ENCODE measurements around the gene CEP85.

CEP85 gene

DNA sequence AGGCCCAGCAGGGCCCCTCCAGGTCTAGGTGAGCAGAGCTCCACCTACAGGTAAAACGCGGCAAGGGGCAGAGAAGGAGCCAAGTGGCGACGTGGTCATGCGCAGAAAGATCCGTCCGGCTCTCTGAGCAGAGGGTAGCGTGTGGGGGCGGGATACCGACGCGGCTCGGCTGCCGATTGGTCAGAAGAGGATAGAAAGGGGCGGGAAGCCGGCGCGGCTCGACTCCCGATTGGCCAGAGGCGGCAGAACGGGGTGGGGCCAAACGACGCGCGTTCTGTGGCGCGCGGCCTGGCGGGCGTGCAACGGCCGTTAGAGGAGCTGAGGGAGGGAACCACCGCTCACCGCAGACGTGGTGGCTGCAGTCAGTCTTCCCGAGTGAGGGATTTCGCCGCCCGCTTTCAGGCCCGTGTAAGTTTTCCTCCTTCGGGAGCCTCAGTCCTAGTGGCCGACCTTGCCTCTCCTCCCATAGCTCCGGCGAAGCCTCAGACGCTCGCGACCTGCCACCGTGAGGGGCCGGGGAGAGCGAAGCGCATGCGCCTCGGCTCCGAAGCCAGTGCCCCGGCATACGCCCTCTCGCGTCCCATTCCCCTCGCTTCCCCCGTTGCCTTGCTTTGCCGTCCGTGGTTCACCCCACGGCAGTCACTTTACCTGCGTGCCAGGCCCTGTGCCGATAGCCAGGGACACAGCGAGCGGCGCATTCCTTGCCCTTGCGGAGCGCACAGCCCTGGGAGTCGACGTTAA lies at the start of gene CEP85:
Gene CEP85, plus strand, starts transcription at position 298 of the 741 bp plus-strand sequence. CDS start 5,584 bp downstream, outside the sequence.
- peak; percentile 78 for DNase-seq

GRCh38 chr1:26184883-26185282 lies 49.1 kb upstream of the CEP85 start:
- DNase-seq, result no peak

DNA sequence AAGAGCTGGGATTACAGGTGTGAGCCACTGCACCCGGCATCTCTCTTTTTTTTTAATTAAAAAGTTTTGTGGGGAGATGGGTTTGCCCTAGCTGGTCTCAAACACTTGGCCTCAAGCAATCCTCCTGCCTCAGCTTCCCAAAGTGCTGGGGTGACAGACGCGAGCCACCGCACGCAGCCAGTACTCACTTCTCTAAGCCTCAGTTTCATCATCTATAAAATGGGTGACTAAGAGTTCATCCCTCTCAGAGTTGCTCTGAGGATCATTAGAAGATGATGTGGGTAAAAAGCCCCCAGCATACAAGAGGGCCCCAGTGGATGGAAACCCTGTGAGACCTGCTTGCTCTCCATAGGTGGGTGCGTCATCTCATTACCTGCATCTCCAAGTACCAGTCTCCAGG lies 46.1 kb upstream of the CEP85 start:
- DNase-seq, result no peak

DNA sequence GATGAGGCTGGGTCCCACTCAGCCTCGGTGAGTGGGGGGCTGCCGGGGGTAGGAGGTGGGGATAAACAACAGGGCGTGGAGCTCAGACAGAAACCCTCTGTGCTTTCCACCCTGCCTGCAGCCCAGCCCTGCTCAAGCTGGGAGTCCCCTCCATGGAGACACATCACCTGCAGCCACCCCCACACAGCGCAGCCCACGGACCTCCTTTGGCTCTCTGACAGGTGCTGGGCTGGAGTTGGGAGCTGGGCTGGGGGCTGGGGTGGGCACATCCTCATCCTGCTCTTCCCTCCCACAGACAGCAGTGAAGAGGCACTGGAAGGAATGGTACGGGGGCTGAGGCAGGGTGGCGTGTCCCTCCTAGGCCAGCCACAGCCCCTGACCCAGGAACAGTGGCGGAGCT lies 45.5 kb upstream of the CEP85 start:
- DNase-seq, result no peak

DNA sequence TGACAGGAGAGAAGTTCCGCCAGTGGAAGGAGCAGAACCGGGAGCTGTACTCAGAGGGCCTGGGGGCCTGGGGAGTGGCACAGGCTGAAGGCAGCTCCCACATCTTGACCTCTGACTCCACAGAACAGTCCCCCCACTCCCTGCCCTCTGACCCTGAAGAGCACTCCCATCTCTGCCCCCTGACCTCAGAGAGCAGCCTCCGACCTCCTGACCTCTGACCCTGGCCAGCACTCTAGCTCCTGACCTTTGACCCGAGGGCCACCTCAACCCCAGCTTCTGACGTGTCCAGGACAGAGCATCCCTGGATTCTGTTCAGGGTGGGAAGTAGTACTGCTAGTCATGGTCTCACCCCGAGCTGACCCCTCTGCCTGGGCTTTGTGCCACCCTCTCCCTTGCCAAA lies 44.7 kb upstream of the CEP85 start:
- no peak for DNase-seq

DNA sequence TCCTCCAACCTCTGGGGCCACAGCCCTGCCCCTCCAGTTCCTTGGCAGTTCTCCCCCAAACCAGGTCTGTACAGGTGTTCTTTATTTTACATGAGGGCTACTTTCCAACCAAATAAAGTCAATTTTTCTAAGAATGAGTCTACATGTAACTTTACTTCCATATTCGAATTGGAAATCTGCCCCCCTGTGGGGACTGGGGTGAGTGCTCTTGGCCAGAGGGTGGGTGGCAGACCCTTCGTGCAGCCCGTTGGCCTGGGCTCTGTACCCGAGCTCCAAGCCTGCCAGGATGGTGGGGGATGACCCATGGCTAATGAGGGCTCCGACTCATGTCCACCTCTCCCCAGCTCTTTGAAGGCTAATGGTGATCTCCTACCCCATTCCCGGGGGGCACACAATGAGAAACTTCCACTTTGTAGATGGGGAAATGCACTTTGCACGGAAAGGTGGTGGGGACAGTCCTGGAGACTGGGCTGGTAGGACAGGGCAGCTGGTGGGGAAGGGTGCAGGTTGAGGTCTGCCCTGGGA lies 44.2 kb upstream of the CEP85 start:
- no peak for DNase-seq

DNA sequence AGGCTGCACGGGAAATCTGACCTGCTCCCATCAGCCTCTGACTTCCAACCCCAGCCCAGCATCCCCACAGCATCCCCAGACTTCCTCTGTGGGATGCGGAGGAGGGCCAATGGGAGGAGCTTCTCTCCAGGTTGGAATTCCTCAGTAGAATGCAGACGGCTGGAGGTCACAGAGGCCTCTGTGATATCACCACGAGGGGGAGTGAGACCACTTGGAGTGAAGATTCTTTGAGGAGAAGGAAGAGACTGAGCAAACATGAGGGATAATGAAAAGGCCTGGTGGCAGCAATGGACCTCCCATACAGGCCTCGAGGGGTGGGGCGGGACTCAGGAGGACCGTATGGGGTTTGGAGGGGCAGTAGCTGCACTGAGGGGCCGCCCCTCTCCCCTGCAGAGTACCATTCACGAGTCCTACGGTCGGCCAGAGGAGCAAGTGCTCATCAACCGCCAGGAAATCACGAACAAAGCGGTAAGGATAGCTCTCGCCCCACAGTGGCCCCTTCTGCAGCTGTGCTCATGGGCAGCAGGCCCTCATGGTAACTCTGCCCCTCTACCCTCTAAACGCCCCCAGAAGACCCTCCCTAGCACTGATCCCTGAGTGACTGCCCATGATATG lies 43.5 kb upstream of the CEP85 start, which contains the start of gene CATSPER4:
Gene CATSPER4, plus strand, starts transcription at position 230 of the 615 bp plus-strand sequence. Its CDS starts 26 bp downstream, at position 256.
- DNase-seq, result no peak

DNA sequence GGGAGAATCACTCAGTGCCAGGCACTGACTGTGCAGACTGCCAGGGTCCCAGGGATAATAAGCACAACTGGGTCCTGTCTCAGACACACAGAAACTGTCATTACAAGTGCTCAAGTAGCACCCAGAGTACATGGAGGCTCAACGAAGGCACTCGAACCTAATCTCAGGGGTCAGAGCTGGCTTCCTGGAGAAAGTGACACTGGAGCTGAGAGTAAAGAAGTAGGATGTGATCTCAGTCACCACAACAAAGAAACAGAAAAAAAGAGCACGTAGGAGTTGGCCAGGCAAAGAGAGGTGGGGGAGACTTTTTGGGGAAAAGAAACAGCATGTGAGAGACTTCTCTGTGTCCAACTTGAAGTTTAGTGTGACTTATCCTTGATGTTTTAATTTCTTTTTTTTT lies 42.3 kb upstream of the CEP85 start:
- DNase-seq, result no peak

- DNase-seq, result no peak
Measured at GRCh38 chr1:26195805-26196204, 38.2 kb upstream of the CEP85 start.

DNA sequence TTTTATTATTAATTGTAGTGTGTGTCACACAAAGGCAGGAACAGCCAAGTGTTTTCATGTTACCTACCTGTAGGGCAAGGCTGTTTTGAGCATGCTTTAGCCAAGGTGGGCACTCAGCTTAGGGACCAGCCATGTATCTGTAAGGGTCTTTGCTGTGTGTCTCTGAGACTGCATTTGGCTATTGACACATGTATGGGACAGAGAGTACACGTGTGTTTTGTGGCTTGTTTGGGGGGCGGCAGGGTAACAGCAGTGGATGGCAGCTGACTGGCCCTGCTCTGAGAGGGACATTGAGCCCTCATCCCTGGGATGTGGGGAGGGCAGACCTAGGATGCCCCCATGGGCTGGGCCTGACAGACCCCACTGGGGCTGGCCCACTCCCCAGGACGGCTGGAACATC lies 36.7 kb upstream of the CEP85 start:
- no peak for DNase-seq

GRCh38 chr1:26197813-26198212 lies 36.2 kb upstream of the CEP85 start:
- DNase-seq, result no peak

- no peak for DNase-seq
Measured at GRCh38 chr1:26200413-26200812, 33.6 kb upstream of the CEP85 start.

DNA sequence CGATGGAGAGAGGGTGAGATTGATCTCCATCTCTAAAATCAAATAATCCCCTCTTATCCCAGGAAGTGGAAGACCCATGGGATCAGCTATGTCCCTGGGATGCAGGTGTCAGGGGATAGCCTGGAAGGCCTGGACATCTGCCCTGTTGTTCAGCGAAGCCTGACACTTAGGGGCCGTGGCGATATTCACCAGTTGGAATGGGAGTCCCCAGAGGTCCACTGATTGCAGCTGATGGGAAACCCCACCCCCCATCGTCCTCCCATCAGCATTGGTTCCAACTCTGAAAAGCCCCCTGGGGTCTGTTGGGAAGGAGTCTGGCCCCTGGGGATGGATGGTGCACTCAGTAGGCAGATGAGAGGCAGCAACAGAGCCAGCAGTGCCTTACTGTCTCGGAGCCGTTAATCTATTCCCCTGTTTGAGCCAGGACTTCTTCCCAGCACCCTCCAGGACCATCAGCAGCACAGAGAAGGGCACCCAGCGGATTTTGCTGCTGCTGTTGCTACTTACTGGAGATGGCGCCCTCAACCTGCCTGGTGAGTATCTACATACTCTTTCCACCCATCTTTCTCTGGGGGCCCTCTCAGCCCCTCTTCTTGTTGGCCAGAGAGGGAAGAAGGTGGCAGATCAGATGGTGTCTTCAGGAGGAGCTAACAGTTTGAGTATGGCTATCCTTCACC lies 30.2 kb upstream of the CEP85 start:
- no peak for DNase-seq

- no peak for DNase-seq
Measured at GRCh38 chr1:26210147-26210870, 23.7 kb upstream of the CEP85 start.

GRCh38 chr1:26212726-26213125 lies 21.3 kb upstream of the CEP85 start:
- no peak for DNase-seq

DNA sequence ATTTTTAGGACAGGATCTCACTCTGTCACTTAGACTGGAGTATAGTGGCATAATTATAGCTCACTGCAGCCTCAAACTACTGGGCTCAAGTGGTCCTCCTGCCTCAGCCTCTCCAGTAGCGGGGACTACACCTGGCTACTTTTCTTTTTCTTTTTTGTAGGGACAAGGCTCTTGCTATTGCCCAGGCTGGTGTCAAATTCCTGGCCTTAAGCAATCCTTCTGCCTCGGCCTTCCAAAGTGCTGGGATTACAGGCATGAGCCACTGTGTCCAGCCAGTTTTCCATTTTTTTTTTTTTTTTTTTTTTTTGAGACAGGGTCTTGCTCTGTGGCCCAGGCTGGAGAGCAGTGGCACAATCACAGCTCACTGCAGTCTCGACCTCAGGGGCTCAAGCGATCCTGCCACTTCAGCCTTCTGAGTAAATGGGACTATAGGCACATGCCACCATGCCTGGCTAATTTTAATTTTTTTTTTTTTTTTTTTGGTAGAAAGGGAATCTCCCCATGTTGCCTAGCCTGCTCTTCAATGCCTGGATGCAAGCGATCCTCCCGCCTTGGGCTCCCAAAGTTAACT lies 20.6 kb upstream of the CEP85 start:
- DNase-seq, result no peak

DNA sequence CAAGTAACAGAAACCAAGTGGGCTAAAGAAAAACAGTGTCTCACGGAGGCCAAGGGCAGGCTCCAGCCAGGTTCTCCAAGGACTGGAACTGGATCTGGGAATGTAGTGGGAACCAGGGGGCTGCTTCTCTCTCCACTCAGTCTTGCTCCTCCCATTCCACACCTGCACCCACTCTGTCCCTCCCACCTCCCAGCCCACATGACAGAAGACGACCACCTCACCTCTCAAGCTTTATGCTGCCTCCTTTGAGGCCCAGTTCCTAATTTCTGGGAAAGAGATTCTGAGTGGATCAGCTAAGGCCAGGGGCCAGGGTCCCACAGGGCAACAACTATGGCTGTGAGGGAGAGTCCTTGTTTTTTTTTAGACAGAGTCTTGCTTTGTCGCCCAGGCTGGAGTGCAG lies 18.8 kb upstream of the CEP85 start:
- DNase-seq, result no peak

DNA sequence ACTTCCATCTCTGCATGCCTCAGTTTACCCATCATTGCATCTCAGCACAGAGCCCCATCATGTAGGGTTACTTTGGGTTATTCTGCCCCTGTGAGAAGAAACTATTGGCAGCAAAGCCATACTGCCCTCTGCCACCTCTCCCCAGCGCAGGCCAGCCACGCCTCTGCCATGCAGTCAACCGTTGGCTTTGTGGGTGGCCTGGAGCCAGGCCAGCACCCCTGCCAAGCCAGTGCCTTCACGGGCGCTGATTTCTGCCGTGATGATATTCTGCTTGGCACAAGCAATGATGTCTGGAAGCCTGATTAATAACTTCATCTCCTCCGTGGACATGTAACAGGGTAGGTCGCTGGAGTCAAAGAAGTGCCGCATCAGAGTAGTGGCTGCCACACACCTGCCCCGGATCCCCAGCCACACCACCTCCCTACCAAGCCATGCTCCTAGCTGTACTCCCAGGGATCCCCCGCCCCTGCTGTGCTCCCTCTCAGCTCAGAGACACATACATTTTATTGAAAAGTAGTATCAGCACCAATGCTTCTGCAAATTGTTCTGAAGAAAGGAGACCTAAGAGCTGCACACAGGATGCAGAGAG lies 15.0 kb upstream of the CEP85 start:
- DNase-seq, result no peak

DNA sequence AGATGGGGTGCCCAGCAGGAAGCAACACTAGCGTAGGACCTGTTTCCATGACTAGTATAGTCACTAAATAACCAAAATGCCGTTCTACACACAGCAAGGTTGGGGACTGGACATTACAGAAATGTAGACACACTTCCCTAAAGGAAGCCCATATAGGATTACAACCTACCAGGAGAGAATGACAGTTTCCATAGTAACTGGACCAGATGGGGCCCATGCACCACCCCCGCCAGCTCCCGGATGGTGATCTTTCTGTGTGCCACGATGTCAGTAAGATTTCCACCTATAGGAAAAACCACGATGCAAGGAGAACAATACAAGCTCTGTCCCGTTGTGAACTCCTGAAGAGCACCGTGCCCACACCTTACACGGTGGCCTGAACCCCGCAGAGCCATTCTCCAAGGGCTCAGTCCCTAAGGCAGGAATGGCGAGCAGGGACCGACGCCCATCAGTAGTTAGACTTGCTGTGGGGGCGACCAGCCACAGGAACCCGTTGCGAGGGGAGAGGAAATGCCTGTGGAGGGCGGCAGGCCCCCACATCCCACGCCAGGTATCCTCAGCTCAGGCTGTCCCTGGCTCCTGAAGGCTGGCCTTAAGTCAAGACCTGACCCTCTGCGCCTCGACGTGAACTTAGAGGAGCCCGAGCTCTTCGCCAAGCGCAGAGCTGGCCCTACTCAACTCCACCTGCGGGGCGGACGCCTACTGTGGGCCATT lies 13.6 kb upstream of the CEP85 start:
- DNase-seq, result no peak

- DNase-seq, result no peak
Measured at GRCh38 chr1:26221094-26221493, 12.9 kb upstream of the CEP85 start.

GRCh38 chr1:26224606-26225005 lies 9.4 kb upstream of the CEP85 start:
- no peak for DNase-seq
